ENCODE results near the gene ACTA2.

Gene ACTA2

GRCh38 chr10:88990384-88991160 lies 38.0 kb upstream of the ACTA2 start, which contains the start of gene FAS:
Gene FAS (plus strand): TSS chr10:88990798. CDS start chr10:88990877, 79 bp downstream.
- Histone ChIP-seq H3K27ac (ENCODE audit: low read depth, low read length) (peak within 1 kb of the TSS; percentile 56), H3K4me1 (ENCODE audit: insufficient read depth, low read length) (peaks cover 28% of the 10 kb centered on the region)
- under 1% methylated on average over 51 of the region's 51 CpGs for WGBS

GRCh38 chr10:88989824-88990383 lies 37.3 kb upstream of the ACTA2 start:
- Histone ChIP-seq H3K4me3 (ENCODE audit: low read length) (peak overlapping the region; percentile 81), H3K27ac (ENCODE audit: low read depth, low read length) (no peak overlapping the region), H3K9me3 (ENCODE audit: insufficient read depth, low read depth, low read length) (no peaks in the 10 kb centered on the region), H3K9ac (ENCODE audit: low read depth, low read length) (peak overlapping the region; percentile 67; the same call in 1 of the 2 replicates), H3K4me1 (ENCODE audit: insufficient read depth, low read length) (peaks cover 29% of the 10 kb centered on the region), H3K36me3 (ENCODE audit: insufficient read depth, low read length) (no peaks in the 10 kb centered on the region), H3K27me3 (ENCODE audit: insufficient read depth, low read length) (peaks cover 36% of the 10 kb centered on the region)
- 77% methylated on average over 8 of the region's 8 CpGs for WGBS

More at GRCh38 chr10:88990384-88991160, 38.0 kb upstream of the ACTA2 start, which contains the start of gene FAS:
- Histone ChIP-seq H3K9me3 (ENCODE audit: insufficient read depth, low read depth, low read length) (no peaks in the 10 kb centered on the region), H3K27me3 (ENCODE audit: insufficient read depth, low read length) (peaks cover 36% of the 10 kb centered on the region), H3K4me3 (ENCODE audit: low read length) (peak within 1 kb of the TSS; percentile 81), H3K36me3 (ENCODE audit: insufficient read depth, low read length) (no peaks in the 10 kb centered on the region), H3K9ac (ENCODE audit: low read depth, low read length) (peak within 1 kb of the TSS; percentile 67)

- Histone ChIP-seq H3K27me3 (ENCODE audit: insufficient read depth, low read length) (peaks cover 36% of the 10 kb centered on the region), H3K4me1 (ENCODE audit: insufficient read depth, low read length) (peaks cover 28% of the 10 kb centered on the region), H3K4me3 (ENCODE audit: low read length) (no peak overlapping the region), H3K27ac (ENCODE audit: low read depth, low read length) (no peak overlapping the region), H3K36me3 (ENCODE audit: insufficient read depth, low read length) (no peaks in the 10 kb centered on the region), H3K9me3 (ENCODE audit: insufficient read depth, low read depth, low read length) (no peaks in the 10 kb centered on the region), H3K9ac (ENCODE audit: low read depth, low read length) (no peak overlapping the region)
- WGBS: 78% methylated on average over 2 of the region's 2 CpGs
These were observed 36.9 kb upstream of the ACTA2 start for GRCh38 chr10:88989423-88989822.

GRCh38 chr10:88987840-88988239 lies 35.3 kb upstream of the ACTA2 start:
- Histone ChIP-seq H3K36me3 (ENCODE audit: insufficient read depth, low read length) (no peaks in the 10 kb centered on the region), H3K4me3 (ENCODE audit: low read length) (no peak overlapping the region), H3K27ac (ENCODE audit: low read depth, low read length) (no peak overlapping the region), H3K9ac (ENCODE audit: low read depth, low read length) (no peak overlapping the region), H3K27me3 (ENCODE audit: insufficient read depth, low read length) (peaks cover 36% of the 10 kb centered on the region), H3K9me3 (ENCODE audit: insufficient read depth, low read depth, low read length) (no peaks in the 10 kb centered on the region), H3K4me1 (ENCODE audit: insufficient read depth, low read length) (peaks cover 13% of the 10 kb centered on the region; the same call in 1 of the 2 replicates)
- 67% methylated on average over 2 of the region's 2 CpGs for WGBS

- Histone ChIP-seq H3K27me3 (ENCODE audit: insufficient read depth, low read length) (peaks cover 36% of the 10 kb centered on the region), H3K27ac (ENCODE audit: low read depth, low read length) (no peak overlapping the region), H3K9ac (ENCODE audit: low read depth, low read length) (no peak overlapping the region), H3K9me3 (ENCODE audit: insufficient read depth, low read depth, low read length) (no peaks in the 10 kb centered on the region), H3K4me3 (ENCODE audit: low read length) (no peak overlapping the region), H3K4me1 (ENCODE audit: insufficient read depth, low read length) (peaks cover 12% of the 10 kb centered on the region; the same call in 1 of the 2 replicates), H3K36me3 (ENCODE audit: insufficient read depth, low read length) (no peaks in the 10 kb centered on the region)
These were observed 34.7 kb upstream of the ACTA2 start for GRCh38 chr10:88987243-88987725.

GRCh38 chr10:88986549-88987242 lies 34.1 kb upstream of the ACTA2 start:
- 0% methylated on average over 1 of the region's 2 CpGs for WGBS
- Histone ChIP-seq H3K9me3 (ENCODE audit: insufficient read depth, low read depth, low read length) (no peaks in the 10 kb centered on the region), H3K9ac (ENCODE audit: low read depth, low read length) (no peak overlapping the region), H3K36me3 (ENCODE audit: insufficient read depth, low read length) (no peaks in the 10 kb centered on the region), H3K4me3 (ENCODE audit: low read length) (no peak overlapping the region), H3K27me3 (ENCODE audit: insufficient read depth, low read length) (peaks cover 30% of the 10 kb centered on the region), H3K4me1 (ENCODE audit: insufficient read depth, low read length) (peaks cover 7% of the 10 kb centered on the region; the same call in 1 of the 2 replicates), H3K27ac (ENCODE audit: low read depth, low read length) (no peak overlapping the region)

- H3K36me3 ChIP-seq (ENCODE audit: insufficient read depth, low read length): no peaks in the 10 kb centered on the region
- H3K4me1 ChIP-seq (ENCODE audit: insufficient read depth, low read length): peaks cover 8% of the 10 kb centered on the region; the same call in 1 of the 2 replicates
- no peak overlapping the region for H3K9ac ChIP-seq (ENCODE audit: low read depth, low read length)
- H3K9me3 ChIP-seq (ENCODE audit: insufficient read depth, low read depth, low read length): no peaks in the 10 kb centered on the region
- no peak overlapping the region for H3K4me3 ChIP-seq (ENCODE audit: low read length)
- no peak overlapping the region for H3K27ac ChIP-seq (ENCODE audit: low read depth, low read length)
- peaks cover 8% of the 10 kb centered on the region for H3K27me3 ChIP-seq (ENCODE audit: insufficient read depth, low read length)
These were observed 32.0 kb upstream of the ACTA2 start for GRCh38 chr10:88984525-88984924.

- no peak overlapping the region for H3K9ac ChIP-seq (ENCODE audit: low read depth, low read length)
- H3K36me3 ChIP-seq (ENCODE audit: insufficient read depth, low read length): no peaks in the 10 kb centered on the region
- H3K27ac ChIP-seq (ENCODE audit: low read depth, low read length): no peak overlapping the region
- 95% methylated on average over 1 of the region's 1 CpG for WGBS
- peaks cover 14% of the 10 kb centered on the region; the same call in 1 of the 2 replicates for H3K4me1 ChIP-seq (ENCODE audit: insufficient read depth, low read length)
- H3K4me3 ChIP-seq (ENCODE audit: low read length): no peak overlapping the region
- H3K9me3 ChIP-seq (ENCODE audit: insufficient read depth, low read depth, low read length): no peaks in the 10 kb centered on the region
- H3K27me3 ChIP-seq (ENCODE audit: insufficient read depth, low read length): peaks cover 2% of the 10 kb centered on the region; the same call in 1 of the 2 replicates
These were observed 31.4 kb upstream of the ACTA2 start for GRCh38 chr10:88983939-88984338.

GRCh38 chr10:88983206-88983605 lies 30.6 kb upstream of the ACTA2 start:
- no peak overlapping the region for H3K27ac ChIP-seq (ENCODE audit: low read depth, low read length)
- H3K9me3 ChIP-seq (ENCODE audit: insufficient read depth, low read depth, low read length): no peaks in the 10 kb centered on the region
- no peaks in the 10 kb centered on the region for H3K27me3 ChIP-seq (ENCODE audit: insufficient read depth, low read length)
- no peak overlapping the region for H3K4me3 ChIP-seq (ENCODE audit: low read length)
- H3K4me1 ChIP-seq (ENCODE audit: insufficient read depth, low read length): peaks cover 15% of the 10 kb centered on the region; the same call in 1 of the 2 replicates
- 100% methylated on average over 1 of the region's 2 CpGs for WGBS
- H3K36me3 ChIP-seq (ENCODE audit: insufficient read depth, low read length): no peaks in the 10 kb centered on the region
- no peak overlapping the region for H3K9ac ChIP-seq (ENCODE audit: low read depth, low read length)

- Histone ChIP-seq H3K9me3 (ENCODE audit: insufficient read depth, low read depth, low read length) (no peaks in the 10 kb centered on the region), H3K4me1 (ENCODE audit: insufficient read depth, low read length) (peaks cover 15% of the 10 kb centered on the region; the same call in 1 of the 2 replicates), H3K27me3 (ENCODE audit: insufficient read depth, low read length) (no peaks in the 10 kb centered on the region), H3K36me3 (ENCODE audit: insufficient read depth, low read length) (no peaks in the 10 kb centered on the region), H3K27ac (ENCODE audit: low read depth, low read length) (no peak overlapping the region), H3K9ac (ENCODE audit: low read depth, low read length) (no peak overlapping the region), H3K4me3 (ENCODE audit: low read length) (no peak overlapping the region)
- 85% methylated on average over 2 of the region's 2 CpGs for WGBS
These were observed 29.8 kb upstream of the ACTA2 start for GRCh38 chr10:88982366-88982765.

GRCh38 chr10:88981435-88981834 lies 28.9 kb upstream of the ACTA2 start:
- Histone ChIP-seq H3K9ac (ENCODE audit: low read depth, low read length) (no peak overlapping the region), H3K27ac (ENCODE audit: low read depth, low read length) (no peak overlapping the region)
- 94% methylated on average over 5 of the region's 5 CpGs for WGBS

More at GRCh38 chr10:88981435-88981834, 28.9 kb upstream of the ACTA2 start:
- no peak overlapping the region for H3K4me3 ChIP-seq (ENCODE audit: low read length)
- no peaks in the 10 kb centered on the region for H3K27me3 ChIP-seq (ENCODE audit: insufficient read depth, low read length)
- no peaks in the 10 kb centered on the region for H3K36me3 ChIP-seq (ENCODE audit: insufficient read depth, low read length)
- no peaks in the 10 kb centered on the region for H3K9me3 ChIP-seq (ENCODE audit: insufficient read depth, low read depth, low read length)
- peaks cover 15% of the 10 kb centered on the region; the same call in 1 of the 2 replicates for H3K4me1 ChIP-seq (ENCODE audit: insufficient read depth, low read length)
